ENCODE results near the gene USH2A.

Gene USH2A

DNA sequence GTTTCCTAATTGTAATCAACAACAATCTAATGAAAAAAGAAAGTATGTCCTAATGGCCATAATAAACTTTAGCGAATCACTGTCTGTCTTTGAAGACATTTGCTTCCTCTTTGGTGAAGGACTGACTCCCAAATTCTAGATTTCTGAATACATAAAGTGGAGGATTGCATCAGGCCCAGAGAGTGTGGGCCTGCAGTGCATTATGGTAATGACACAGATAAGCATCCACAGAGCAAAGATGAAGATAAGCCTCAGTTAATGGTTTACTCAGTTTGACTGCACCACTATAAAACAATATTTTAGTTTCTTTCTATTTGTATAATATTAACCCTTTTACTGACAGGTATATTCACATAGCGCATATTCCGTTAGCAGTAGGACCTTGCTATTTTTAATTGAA lies 490.7 kb downstream of the USH2A start:
- DNase-seq (ENCODE audit: low read depth in 2 of 2): no peak

DNA sequence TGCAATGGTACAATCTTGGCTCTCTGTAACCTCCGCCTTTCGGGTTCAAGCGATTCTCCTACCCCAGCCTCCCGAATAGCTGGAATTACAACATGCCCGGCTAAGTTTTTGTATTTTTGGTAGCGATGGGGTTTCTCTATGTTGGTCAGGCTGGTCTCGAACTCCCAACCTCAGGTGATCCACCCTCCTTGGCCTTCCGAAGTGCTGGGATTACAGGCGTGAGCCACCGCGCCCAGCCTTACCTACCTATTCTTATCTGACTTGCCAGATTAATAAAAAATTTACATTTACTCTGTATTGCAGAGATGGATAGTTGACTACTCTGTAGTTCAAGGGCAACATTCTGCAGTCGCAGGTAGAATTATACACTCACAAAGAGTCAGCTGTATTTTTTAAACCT lies 496.6 kb downstream of the USH2A start:
- no peak for DNase-seq (ENCODE audit: low read depth in 2 of 2)

- DNase-seq (ENCODE audit: low read depth in 2 of 2): no peak
Measured at GRCh38 chr1:215923129-215923824, 500.0 kb downstream of the USH2A start.

DNA sequence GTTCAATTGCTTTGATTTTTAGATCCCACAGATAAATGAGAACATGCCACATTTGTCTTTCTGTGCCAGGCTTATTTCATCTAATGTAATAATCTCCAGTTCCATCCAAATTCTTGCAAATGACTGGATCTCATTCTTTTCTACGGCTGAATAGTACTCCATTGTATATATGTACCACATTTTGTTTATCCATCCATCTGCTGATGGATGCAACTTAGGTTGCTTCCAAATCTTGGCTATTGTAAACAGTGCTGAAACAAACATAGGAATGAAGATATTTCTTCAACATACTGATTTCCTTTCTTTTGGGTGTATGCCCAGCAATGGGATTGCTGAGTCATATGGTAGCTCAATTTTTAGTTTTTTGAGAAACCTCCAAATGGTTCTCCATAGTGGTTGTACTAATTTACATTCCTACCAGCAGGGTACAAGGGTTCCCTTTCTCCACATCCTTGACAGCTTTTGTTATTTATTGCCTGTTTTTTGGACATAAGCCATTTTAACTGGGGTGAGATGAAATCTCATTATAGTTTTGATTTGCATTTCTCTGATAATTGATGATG lies 511.8 kb downstream of the USH2A start:
- DNase-seq (ENCODE audit: low read depth in 2 of 2): no peak

- no peak for DNase-seq (ENCODE audit: low read depth in 2 of 2)
Measured at GRCh38 chr1:215905493-215906115, 517.6 kb downstream of the USH2A start.

- DNase-seq (ENCODE audit: low read depth in 2 of 2): no peak
Measured at GRCh38 chr1:215900684-215901083, 522.6 kb downstream of the USH2A start.

DNA sequence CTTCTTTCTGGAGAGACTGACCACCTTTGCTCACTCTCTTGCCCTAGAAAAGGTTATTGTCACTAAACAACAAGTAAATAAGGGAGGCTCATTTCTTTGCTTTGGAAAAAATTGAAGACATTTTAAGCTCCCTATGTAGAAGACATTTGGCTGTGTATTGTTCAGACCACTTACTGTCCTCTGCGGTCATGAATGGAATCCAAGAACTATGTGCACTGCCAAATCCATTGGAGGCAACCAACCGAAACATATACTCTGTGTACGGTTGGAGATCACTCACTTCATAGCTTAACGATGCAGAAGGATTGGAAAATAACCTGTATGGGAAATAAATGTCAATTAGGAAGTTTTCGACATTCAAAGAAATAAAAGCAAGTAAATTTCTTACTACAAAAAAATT lies 523.3 kb downstream of the USH2A start:
- no peak for DNase-seq (ENCODE audit: low read depth in 2 of 2)

DNA sequence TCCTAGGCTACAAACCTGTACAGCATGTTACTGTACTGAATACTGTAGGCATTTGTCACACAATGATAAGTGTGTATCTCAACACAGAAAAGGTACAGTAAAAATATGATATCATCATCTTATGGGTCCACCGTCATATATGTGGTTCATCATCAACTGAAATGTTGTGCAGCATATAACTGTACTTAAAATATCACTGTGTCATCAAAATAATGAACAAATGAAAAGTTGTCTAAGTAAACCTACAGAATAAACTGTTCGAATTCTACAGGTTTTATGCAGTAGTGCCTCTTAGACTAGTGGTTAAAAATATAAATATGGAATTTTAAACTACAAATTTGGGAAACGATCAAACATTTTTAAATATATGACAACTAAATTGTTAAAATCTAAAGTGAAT lies 527.4 kb downstream of the USH2A start:
- no peak for DNase-seq (ENCODE audit: low read depth in 2 of 2)

GRCh38 chr1:215895276-215895675 lies 528.0 kb downstream of the USH2A start:
- no peak for DNase-seq (ENCODE audit: low read depth in 2 of 2)

DNA sequence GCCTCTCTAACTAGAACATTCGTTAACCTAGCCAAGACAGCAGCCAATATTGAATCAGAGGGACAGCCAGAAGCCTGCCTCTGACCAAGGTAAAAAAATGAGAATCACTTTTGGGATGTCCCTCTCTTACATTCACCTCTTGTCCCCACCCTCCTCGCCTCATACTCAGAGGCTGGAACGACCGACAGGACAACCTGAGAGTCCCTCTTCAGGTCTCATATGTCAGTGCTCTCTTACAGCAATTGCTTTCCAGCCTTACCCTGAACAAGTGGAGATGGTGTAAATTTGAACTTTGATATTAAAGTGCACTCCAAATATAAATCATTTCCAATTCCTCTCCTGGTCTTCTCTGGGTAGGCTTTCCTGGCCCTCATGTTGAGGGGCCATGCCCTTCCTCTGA lies 528.6 kb downstream of the USH2A start:
- DNase-seq (ENCODE audit: low read depth in 2 of 2): no peak

- DNase-seq (ENCODE audit: low read depth in 2 of 2): no peak
Measured at GRCh38 chr1:215891266-215892057, 531.8 kb downstream of the USH2A start.

DNA sequence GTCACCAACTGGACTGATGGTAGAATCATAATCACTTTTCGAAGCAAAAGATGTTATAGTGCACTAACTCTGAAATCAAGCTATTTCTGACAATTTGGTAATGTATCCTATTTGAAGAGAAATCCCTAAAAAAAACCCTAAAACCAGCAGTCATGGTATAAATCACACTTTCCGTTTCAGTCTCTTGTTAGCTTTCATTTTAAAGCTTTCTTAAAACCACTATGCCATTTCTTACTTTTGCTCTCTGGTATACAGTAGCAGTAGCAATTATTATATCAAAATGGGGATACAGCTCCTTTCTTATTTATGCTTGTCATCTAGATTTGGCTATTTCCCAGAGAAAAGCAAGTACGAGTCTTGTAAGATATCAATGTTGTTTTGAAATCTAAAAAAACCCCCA lies 532.8 kb downstream of the USH2A start:
- no peak for DNase-seq (ENCODE audit: low read depth in 2 of 2)

GRCh38 chr1:215889871-215890270 lies 533.4 kb downstream of the USH2A start:
- no peak for DNase-seq (ENCODE audit: low read depth in 2 of 2)

GRCh38 chr1:215888159-215888558 lies 535.1 kb downstream of the USH2A start:
- DNase-seq (ENCODE audit: low read depth in 2 of 2): no peak

- no peak for DNase-seq (ENCODE audit: low read depth in 2 of 2)
Measured at GRCh38 chr1:215887627-215888026, 535.6 kb downstream of the USH2A start.

DNA sequence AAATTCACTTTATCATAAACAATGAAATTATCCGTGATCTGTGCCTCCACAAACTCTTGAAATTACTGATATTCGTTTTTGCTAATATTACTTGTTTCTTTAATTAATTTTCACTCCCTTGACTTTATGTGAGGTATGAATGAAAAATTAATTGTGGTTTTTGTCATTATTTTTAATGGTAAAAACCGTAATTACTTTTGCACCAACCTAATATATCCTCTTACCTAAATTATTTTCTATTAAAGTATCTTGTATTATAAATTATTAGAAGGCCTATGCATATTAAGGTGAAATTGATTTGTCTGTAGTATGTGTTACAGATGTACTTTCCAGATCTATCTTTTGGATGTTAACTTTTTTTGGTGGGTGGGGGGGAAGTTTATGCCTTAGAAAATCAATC lies 540.2 kb downstream of the USH2A start:
- DNase-seq (ENCODE audit: low read depth in 2 of 2): no peak

DNA sequence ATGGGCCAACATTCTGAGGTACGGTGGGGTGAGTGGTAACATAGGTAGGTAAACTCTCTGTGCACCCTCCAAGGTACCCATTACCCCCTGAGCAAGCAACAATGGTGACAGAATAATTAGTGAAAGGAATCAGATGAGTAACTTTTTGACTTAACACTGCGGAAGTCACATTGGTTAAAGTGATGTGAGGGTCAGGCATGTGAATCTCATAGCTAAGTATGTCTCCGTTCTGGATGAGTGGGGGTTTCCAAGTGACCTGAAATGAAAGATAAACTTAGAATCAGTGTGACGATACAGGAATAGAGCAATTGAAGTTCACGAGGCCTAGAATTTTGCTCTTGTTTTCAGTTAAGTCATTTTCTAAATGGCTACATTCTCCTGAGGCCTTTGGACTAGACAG lies 544.4 kb downstream of the USH2A start:
- DNase-seq (ENCODE audit: low read depth in 2 of 2): no peak

- no peak for DNase-seq (ENCODE audit: low read depth in 2 of 2)
Measured at GRCh38 chr1:215878128-215878527, 545.1 kb downstream of the USH2A start.

DNA sequence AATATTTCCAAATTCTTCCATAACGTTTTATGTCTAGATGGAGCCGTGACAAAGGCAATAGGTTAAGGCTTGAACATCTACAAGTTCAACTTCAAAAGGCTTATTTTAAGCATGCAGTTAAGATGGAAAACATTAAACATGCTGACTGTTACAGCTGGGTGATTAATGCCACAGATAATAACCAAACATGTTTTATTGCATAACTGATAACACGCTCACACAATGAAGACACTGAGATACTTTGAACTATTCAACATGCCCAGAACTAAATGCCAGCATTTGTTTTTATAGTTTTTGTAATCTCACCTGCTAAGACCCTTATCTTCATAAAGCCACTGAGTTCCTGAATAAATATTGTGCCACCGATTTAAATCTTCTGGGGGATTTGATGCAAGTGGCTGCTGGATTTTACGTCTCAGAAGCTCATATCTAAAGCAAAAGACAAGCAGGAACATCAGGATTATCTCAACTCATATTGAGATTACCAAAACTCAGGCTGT lies 545.7 kb downstream of the USH2A start:
- no peak for DNase-seq (ENCODE audit: low read depth in 2 of 2)

- no peak for DNase-seq (ENCODE audit: low read depth in 2 of 2)
Measured at GRCh38 chr1:215875712-215876111, 547.5 kb downstream of the USH2A start.

DNA sequence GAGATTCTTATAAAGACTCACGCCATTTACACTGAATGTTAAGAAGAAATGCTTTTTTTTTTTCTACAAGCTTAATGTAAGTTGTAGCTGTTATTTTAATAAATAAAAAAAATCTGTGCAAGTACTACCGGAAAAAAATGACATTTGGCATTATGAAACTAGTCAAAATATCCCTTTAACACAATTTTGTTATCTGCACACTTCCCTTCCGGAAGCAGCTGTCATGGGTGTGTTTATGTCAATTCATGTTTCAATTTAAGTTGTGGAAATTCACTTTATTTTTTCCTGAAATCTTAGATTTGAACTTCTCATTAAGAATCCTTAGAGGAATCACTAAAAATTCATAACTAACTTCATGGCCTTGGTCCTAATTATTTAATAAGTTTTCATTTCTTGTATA lies 548.0 kb downstream of the USH2A start:
- DNase-seq (ENCODE audit: low read depth in 2 of 2): no peak

- no peak for DNase-seq (ENCODE audit: low read depth in 2 of 2)
Measured at GRCh38 chr1:215872658-215873057, 550.6 kb downstream of the USH2A start.

Measured in stimulated activated CD8-positive, alpha-beta memory T cell treated with anti-CD3 and anti-CD28 coated beads, Interleukin-2, amount 100 ng/mL, for 1 hour (primary cell).